HCT116 (cell line): Measurements from ENCODE around the gene MMP25. TPM values are rescaled to one million over a fixed set of nuclear protein-coding genes. Genes with fewer than 3 reads are reported as not detected.

Experiments
- ATAC-seq: fragments of 200-7000 bp; cut with Tn5 transposase; 2 replicates; pipeline ENCODE4 v1.9.1; 2020; ENCODE audit warnings: mild to moderate bottlenecking, moderate library complexity
- BruUV-seq: library from RNA; stranded (reverse); fragments of 400-500 nt; replicated peaks from 2 replicates; lab custom pipeline; 2021; lab: Mats Ljungman, UMichigan
- CTCF ChIA-PET: fragments of 300-600 bp; sonication (Branson Sonifier 250); formaldehyde crosslinking; loops from one replicate; lab custom pipeline; 2021; ENCODE audit warnings: antibody characterized with exemption; lab: Charles Lee
- POLR2A ChIA-PET: fragments of 300-600, 350-600 bp; sonication (Branson Sonifier 250); formaldehyde crosslinking; loops from one replicate; lab custom pipeline; 2021; ENCODE audit warnings: antibody characterized with exemption; lab: Charles Lee
- RAD21 ChIA-PET, 2 experiments: fragments of 300-600 bp; sonication (Branson Sonifier 250); formaldehyde crosslinking; loops; one replicate each; lab custom pipeline; 2023; ENCODE audit warnings: low total read pairs in 2 of 2; ENCODE audit not compliant: uncharacterized antibody in 2 of 2, unreplicated experiment in 2 of 2, low non-redundant PET in 1 of 2; lab: Charles Lee
- DNase-seq: peaks from one replicate; pipeline ENCODE4 v3.0.0-alpha.2; 2010; ENCODE audit warnings: low read depth, low spot score
- H2AFZ ChIP-seq: fragments of 200-600 bp; shearing (Covaris generic), sonication (generic); 2 replicates; pipeline ENCODE4 v1.6.1; 2017; ENCODE audit warnings: low read depth, mixed run types, mixed read lengths, antibody characterized with exemption, low read length; ENCODE audit not compliant: poor library complexity, severe bottlenecking
- H3K27ac ChIP-seq: 2 replicates; pipeline ENCODE4 v1.5.1; 2012; ENCODE audit warnings: low read depth, low read length
- H3K27me3 ChIP-seq: fragments of 200-600 bp; sonication (generic); 2 replicates; pipeline ENCODE4 v1.6.1; 2016; ENCODE audit warnings: mixed run types, low read length, mixed read lengths; ENCODE audit not compliant: insufficient read depth
- H3K36me3 ChIP-seq, 2 experiments: fragments of 200-500 bp in 1 of 2; fragments of 200-600 bp in 1 of 2; sonication (Bioruptor generic) in 1 of 2; sonication (generic) in 1 of 2; 2 replicates each; pipeline versions ENCODE4 v1.5.1 to v1.6.1; 2014 to 2016; ENCODE audit warnings: low read length in 2 of 2, inconsistent platforms in 1 of 2, mixed read lengths in 1 of 2, mixed run types in 1 of 2; ENCODE audit not compliant: insufficient read depth in 2 of 2, control insufficient read depth in 1 of 2
- H3K4me1 ChIP-seq, 2 experiments: fragments of 200-600 bp in 1 of 2; sonication (generic) in 1 of 2; 2 replicates each; pipeline versions ENCODE4 v1.5.1 to v1.6.1; 2012 to 2017; ENCODE audit warnings: low read length in 2 of 2, inconsistent platforms in 1 of 2, mild to moderate bottlenecking in 1 of 2, mixed read lengths in 1 of 2, mixed run types in 1 of 2, moderate library complexity in 1 of 2; ENCODE audit not compliant: insufficient read depth in 2 of 2, control insufficient read depth in 1 of 2
- H3K4me2 ChIP-seq: fragments of 200-600 bp; sonication (generic); 2 replicates; pipeline ENCODE4 v1.6.1; 2017; ENCODE audit warnings: mixed run types, low read length, mixed read lengths
- H3K4me3 ChIP-seq, 2 experiments: fragments of 200-600 bp in 1 of 2; sonication (generic) in 1 of 2; replicated peaks in 1 of 2; 2 replicates each; pipeline ENCODE4 v1.5.1; 2011 to 2016; ENCODE audit warnings: low read length in 2 of 2, control low read depth in 1 of 2, low read depth in 1 of 2, mild to moderate bottlenecking in 1 of 2, mixed read lengths in 1 of 2, mixed run types in 1 of 2
- H3K79me2 ChIP-seq: fragments of 200-600 bp; sonication (generic); 2 replicates; pipeline ENCODE4 v1.6.1; 2017; ENCODE audit warnings: mild to moderate bottlenecking, mixed run types, low read length, moderate library complexity, mixed read lengths; ENCODE audit not compliant: insufficient read depth
- H3K9ac ChIP-seq: fragments of 200-600 bp; sonication (generic); 2 replicates; pipeline ENCODE4 v1.6.1; 2016; ENCODE audit warnings: low read length, mixed read lengths
- H3K9me2 ChIP-seq: fragments of 200-600 bp; sonication (generic), shearing (Covaris generic); 2 replicates; pipeline ENCODE4 v1.6.1; 2017; ENCODE audit warnings: mixed run types, mild to moderate bottlenecking, moderate library complexity; ENCODE audit not compliant: insufficient read depth
- H3K9me3 ChIP-seq, 2 experiments: fragments of 200-500 bp in 1 of 2; fragments of 200-600 bp in 1 of 2; sonication (Bioruptor generic) in 1 of 2; sonication (generic) in 1 of 2; 2 replicates each; pipeline ENCODE4 v1.6.1; 2014 to 2017; ENCODE audit warnings: low read length in 2 of 2, mixed read lengths in 2 of 2, inconsistent platforms in 1 of 2, low read depth in 1 of 2, mild to moderate bottlenecking in 1 of 2, mixed run types in 1 of 2, moderate library complexity in 1 of 2; ENCODE audit not compliant: control insufficient read depth in 1 of 2, insufficient read depth in 1 of 2
- H4K20me1 ChIP-seq: fragments of 200-600 bp; sonication (generic), shearing (Covaris generic); 2 replicates; pipeline ENCODE4 v1.6.1; 2017; ENCODE audit warnings: mixed run types, mild to moderate bottlenecking, moderate library complexity; ENCODE audit not compliant: insufficient read depth
- CEBPB ChIP-seq: IDR thresholded peaks from 2 replicates; pipeline ENCODE4 v1.6.1; 2012; ENCODE audit warnings: low read depth
- EGR1 ChIP-seq: IDR thresholded peaks from 2 replicates; pipeline ENCODE4 v1.6.1; 2012; ENCODE audit warnings: low read depth
- EZH2 ChIP-seq: fragments of 200-600 bp; sonication (generic); IDR thresholded peaks from 2 replicates; pipeline ENCODE4 v1.6.1; 2017; ENCODE audit warnings: antibody characterized with exemption, mixed run types
- EZH2phosphoT487 ChIP-seq: fragments of 200-600 bp; IDR thresholded peaks from 2 replicates; pipeline ENCODE4 v1.6.1; 2018; ENCODE audit warnings: antibody characterized with exemption, borderline replicate concordance
- POLR2A ChIP-seq: IDR thresholded peaks from 2 replicates; pipeline ENCODE4 v1.7.0; 2011; ENCODE audit warnings: borderline replicate concordance; ENCODE audit not compliant: insufficient read depth, insufficient read length; ENCODE audit errors: extremely low read depth
- POLR2AphosphoS5 ChIP-seq: IDR thresholded peaks from 2 replicates; pipeline ENCODE4 v1.6.1; 2011; ENCODE audit warnings: mild to moderate bottlenecking, low read depth, low read length, moderate library complexity
- SIN3A ChIP-seq: IDR thresholded peaks from 2 replicates; pipeline ENCODE4 v1.6.1; 2012; ENCODE audit warnings: low read depth
- YY1 ChIP-seq: IDR thresholded peaks from 2 replicates; pipeline ENCODE4 v1.6.1; 2011; ENCODE audit warnings: low read length, low read depth, moderate library complexity, mild to moderate bottlenecking; ENCODE audit not compliant: insufficient replicate concordance; ENCODE audit errors: extremely low read depth
- ZNF274 ChIP-seq: fragments of 200-500 bp; sonication (Bioruptor generic); IDR thresholded peaks from 2 replicates; pipeline ENCODE4 v1.6.1; 2014; ENCODE audit warnings: mild to moderate bottlenecking, low read depth, low read length, inconsistent platforms
- intact Hi-C: fragments of 100-400 bp; cut with micrococcal nuclease; formaldehyde crosslinking; loops from 2 replicates; pipeline ENCODE4 v1.10.0; 2022
- total RNA-seq: library from RNA; stranded (reverse); gene quantifications from one replicate; pipeline ENCODE4 v1.2.1, GENCODE V29; 2021; ENCODE audit not compliant: unreplicated experiment
- TF ChIP-seq, protein P1 (sequence below): IDR thresholded peaks from 2 replicates; pipeline ENCODE4 v1.6.1; 2012
- TF ChIP-seq, protein P2 (sequence below): IDR thresholded peaks from 2 replicates; pipeline ENCODE4 v1.6.1; 2012
- TF ChIP-seq, protein P3 (sequence below), 3 experiments: fragments of 200-600 bp in 1 of 3; sonication (generic) in 1 of 3; IDR thresholded peaks in 2 of 3; conservative IDR thresholded peaks in 1 of 3; 2 replicates each; pipeline ENCODE4 v1.5.1; 2012 to 2017; ENCODE audit warnings: low read depth in 2 of 3, low read length in 2 of 3, antibody characterized with exemption in 1 of 3, borderline replicate concordance in 1 of 3, control low read depth in 1 of 3, mild to moderate bottlenecking in 1 of 3, mixed read lengths in 1 of 3, mixed run types in 1 of 3, moderate library complexity in 1 of 3; ENCODE audit not compliant: insufficient read depth in 1 of 3
- TF ChIP-seq, protein P4 (sequence below): IDR thresholded peaks from 2 replicates; pipeline ENCODE4 v1.6.1; 2011; ENCODE audit warnings: mild to moderate bottlenecking, low read length, moderate library complexity; ENCODE audit not compliant: insufficient replicate concordance; ENCODE audit errors: extremely low read depth

The MMP25 gene
- total RNA-seq, 1 experiment from 2014 or later, result 2.5 TPM

DNA sequence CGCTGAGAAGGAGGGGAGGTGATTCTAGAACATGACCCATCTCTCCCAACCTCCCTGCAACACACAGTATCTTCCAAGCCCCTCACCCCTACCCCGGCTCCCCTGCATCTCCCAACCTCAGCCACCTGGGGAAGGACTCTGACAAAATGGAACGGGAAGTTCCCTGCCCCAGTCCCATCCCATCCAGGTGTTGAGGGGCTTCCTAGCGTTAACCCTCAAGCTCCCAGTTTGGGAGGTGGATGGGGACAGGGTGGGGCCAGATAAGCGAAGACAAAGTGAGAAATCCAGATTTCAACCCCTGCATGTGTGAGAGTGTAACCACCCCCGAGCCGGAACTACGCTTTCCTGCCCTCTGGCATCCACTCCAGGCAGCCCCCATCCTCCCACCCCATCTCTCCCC is 50.9 kb downstream of the MMP25 start:
- no peaks in the 10 kb centered on the region for H3K79me2 ChIP-seq
- ChIA-PET POLR2A (interaction anchor here (0.6 kb wide), 1 partner anchor 1075 kb away, joined by 3 read pairs; no protein-coding TSS in a partner anchor), RAD21 (interaction anchor here in 1 of 2 experiments (0.7 kb wide), 1 partner anchor 979 kb away, joined by 4 read pairs; no protein-coding TSS in a partner anchor)
- TF ChIP-seq POLR2A (no peak), ZNF274 (no peak), YY1 (no peak), EZH2 (no peak), EGR1 (no peak), CEBPB (no peak), SIN3A (no peak), POLR2AphosphoS5 (no peak), EZH2phosphoT487 (no peak)
- TF ChIP-seq, protein P1, sequence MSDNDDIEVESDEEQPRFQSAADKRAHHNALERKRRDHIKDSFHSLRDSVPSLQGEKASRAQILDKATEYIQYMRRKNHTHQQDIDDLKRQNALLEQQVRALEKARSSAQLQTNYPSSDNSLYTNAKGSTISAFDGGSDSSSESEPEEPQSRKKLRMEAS, result no peak
- TF ChIP-seq, protein P2, sequence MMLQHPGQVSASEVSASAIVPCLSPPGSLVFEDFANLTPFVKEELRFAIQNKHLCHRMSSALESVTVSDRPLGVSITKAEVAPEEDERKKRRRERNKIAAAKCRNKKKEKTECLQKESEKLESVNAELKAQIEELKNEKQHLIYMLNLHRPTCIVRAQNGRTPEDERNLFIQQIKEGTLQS, result no peak
- TF ChIP-seq, protein P3, sequence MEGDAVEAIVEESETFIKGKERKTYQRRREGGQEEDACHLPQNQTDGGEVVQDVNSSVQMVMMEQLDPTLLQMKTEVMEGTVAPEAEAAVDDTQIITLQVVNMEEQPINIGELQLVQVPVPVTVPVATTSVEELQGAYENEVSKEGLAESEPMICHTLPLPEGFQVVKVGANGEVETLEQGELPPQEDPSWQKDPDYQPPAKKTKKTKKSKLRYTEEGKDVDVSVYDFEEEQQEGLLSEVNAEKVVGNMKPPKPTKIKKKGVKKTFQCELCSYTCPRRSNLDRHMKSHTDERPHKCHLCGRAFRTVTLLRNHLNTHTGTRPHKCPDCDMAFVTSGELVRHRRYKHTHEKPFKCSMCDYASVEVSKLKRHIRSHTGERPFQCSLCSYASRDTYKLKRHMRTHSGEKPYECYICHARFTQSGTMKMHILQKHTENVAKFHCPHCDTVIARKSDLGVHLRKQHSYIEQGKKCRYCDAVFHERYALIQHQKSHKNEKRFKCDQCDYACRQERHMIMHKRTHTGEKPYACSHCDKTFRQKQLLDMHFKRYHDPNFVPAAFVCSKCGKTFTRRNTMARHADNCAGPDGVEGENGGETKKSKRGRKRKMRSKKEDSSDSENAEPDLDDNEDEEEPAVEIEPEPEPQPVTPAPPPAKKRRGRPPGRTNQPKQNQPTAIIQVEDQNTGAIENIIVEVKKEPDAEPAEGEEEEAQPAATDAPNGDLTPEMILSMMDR (IDR thresholded peaks at IDR 0.05 in 2 of 3, conservative IDR thresholded peaks at IDR 0.05 in 1 of 3; ENCODE audit: borderline replicate concordance in 1 of 3, insufficient read depth in 1 of 3, low read depth in 2 of 3, low read length in 2 of 3), result no peak
- TF ChIP-seq, protein P4, sequence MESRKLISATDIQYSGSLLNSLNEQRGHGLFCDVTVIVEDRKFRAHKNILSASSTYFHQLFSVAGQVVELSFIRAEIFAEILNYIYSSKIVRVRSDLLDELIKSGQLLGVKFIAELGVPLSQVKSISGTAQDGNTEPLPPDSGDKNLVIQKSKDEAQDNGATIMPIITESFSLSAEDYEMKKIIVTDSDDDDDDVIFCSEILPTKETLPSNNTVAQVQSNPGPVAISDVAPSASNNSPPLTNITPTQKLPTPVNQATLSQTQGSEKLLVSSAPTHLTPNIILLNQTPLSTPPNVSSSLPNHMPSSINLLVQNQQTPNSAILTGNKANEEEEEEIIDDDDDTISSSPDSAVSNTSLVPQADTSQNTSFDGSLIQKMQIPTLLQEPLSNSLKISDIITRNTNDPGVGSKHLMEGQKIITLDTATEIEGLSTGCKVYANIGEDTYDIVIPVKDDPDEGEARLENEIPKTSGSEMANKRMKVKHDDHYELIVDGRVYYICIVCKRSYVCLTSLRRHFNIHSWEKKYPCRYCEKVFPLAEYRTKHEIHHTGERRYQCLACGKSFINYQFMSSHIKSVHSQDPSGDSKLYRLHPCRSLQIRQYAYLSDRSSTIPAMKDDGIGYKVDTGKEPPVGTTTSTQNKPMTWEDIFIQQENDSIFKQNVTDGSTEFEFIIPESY, result no peak
- TF ChIP-seq, all 23 proteins: peak for 0
- no peak overlapping the region for H3K27ac ChIP-seq
- BruUV-seq, result no TSS peak
- H2AFZ ChIP-seq, result no peak overlapping the region
- no peak overlapping the region for H3K9ac ChIP-seq
- ATAC-seq (no peak), DNase-seq (no peak)
- H3K9me3 ChIP-seq, result no peaks in the 10 kb centered on the region
- H3K4me1 ChIP-seq, result peaks cover 16 to 28% of the 10 kb centered on the region in 2 experiments
- no peak overlapping the region for H3K4me3 ChIP-seq
- no peak overlapping the region for H3K4me2 ChIP-seq
- intact Hi-C loops, result no loop called here
- H3K9me2 ChIP-seq, result no peaks in the 10 kb centered on the region
- no peaks in the 10 kb centered on the region for H4K20me1 ChIP-seq
- H3K36me3 ChIP-seq, result no peaks in the 10 kb centered on the region
- H3K27me3 ChIP-seq, result no peaks in the 10 kb centered on the region
- CTCF ChIA-PET, result interaction anchor here (0.7 to 3.0 kb wide), 4 partner anchors 9 to 135 kb away, joined by 3 to 8 read pairs (median 3); no protein-coding TSS in a partner anchor
